H1 (cell line): ENCODE data around the gene PCBP4. TPM values are rescaled to one million over a fixed set of nuclear protein-coding genes. Genes with fewer than 3 reads are reported as not detected.
"Not testable (repeated sequence)": the region's sequence is repeated elsewhere in the genome, so short reads cannot be mapped to it uniquely, and the experiment has no call there.

Source experiments
- CTCF ChIA-PET: fragments of 300-600 bp; sonication (Branson Sonifier 250); formaldehyde crosslinking; loops from one replicate; lab custom pipeline; 2021; ENCODE audit not compliant: partially characterized antibody; lab: Charles Lee
- POLR2A ChIA-PET: fragments of 300-600 bp; sonication (Branson Sonifier 250); formaldehyde crosslinking; loops from one replicate; lab custom pipeline; 2021; ENCODE audit warnings: inconsistent platforms; ENCODE audit not compliant: partially characterized antibody; lab: Charles Lee
- DNase-seq, 2 experiments: peaks; one replicate each; pipeline versions ENCODE4 v3.0.0 to v3.0.0-alpha.2; 2010 to 2022; ENCODE audit warnings: low spot score in 2 of 2, low read depth in 1 of 2, mixed read lengths in 1 of 2
- FAIRE-seq: peaks from 2 replicates; lab custom pipeline; 2011; peaks lifted over from hg19 to GRCh38; lab: Jason Lieb, UNC
- H2AFZ ChIP-seq: 2 replicates; pipeline ENCODE4 v1.8.1; 2012; ENCODE audit warnings: low read length, inconsistent platforms
- H2AK5ac ChIP-seq: 2 replicates; pipeline ENCODE4 v1.6.1; 2013; ENCODE audit warnings: low read depth, low read length
- H2BK120ac ChIP-seq: replicated peaks from 2 replicates; pipeline ENCODE3; 2013; ENCODE audit warnings: low read depth, low read length, inconsistent platforms
- H2BK12ac ChIP-seq: 2 replicates; pipeline ENCODE4 v1.6.1; 2013; ENCODE audit warnings: low read depth, low read length
- H2BK15ac ChIP-seq: 2 replicates; pipeline ENCODE4 v1.6.1; 2013; ENCODE audit warnings: low read length
- H2BK20ac ChIP-seq: 2 replicates; pipeline ENCODE4 v1.6.1; 2013; ENCODE audit warnings: low read length
- H2BK5ac ChIP-seq: 2 replicates; pipeline ENCODE4 v1.6.1; 2013; ENCODE audit warnings: low read depth, low read length
- H3K14ac ChIP-seq: 2 replicates; pipeline ENCODE4 v1.6.1; 2013; ENCODE audit warnings: inconsistent platforms; ENCODE audit not compliant: insufficient read length
- H3K18ac ChIP-seq: 2 replicates; pipeline ENCODE4 v1.6.1; 2013; ENCODE audit warnings: low read length; ENCODE audit errors: extremely low read depth
- H3K23ac ChIP-seq: 2 replicates; pipeline ENCODE4 v1.6.1; 2013; ENCODE audit warnings: inconsistent platforms; ENCODE audit not compliant: insufficient read length
- H3K23me2 ChIP-seq: 2 replicates; pipeline ENCODE4 v1.6.1; 2013; ENCODE audit warnings: low read depth, low read length
- H3K27ac ChIP-seq: 2 replicates; pipeline ENCODE4 v1.6.1; 2011; ENCODE audit warnings: low read depth, low read length, inconsistent platforms
- H3K27me3 ChIP-seq, 4 experiments: replicated peaks in 1 of 4; 1 replicate in 1 of 4; 2 replicates in 3 of 4; pipeline versions ENCODE4 v1.6.1 to v1.8.1; 2011 to 2013; ENCODE audit warnings: low read length in 3 of 4, mild to moderate bottlenecking in 3 of 4, inconsistent platforms in 2 of 4, mixed read lengths in 2 of 4, moderate library complexity in 1 of 4; ENCODE audit not compliant: control insufficient read depth in 3 of 4, insufficient read depth in 3 of 4; ENCODE audit errors: extremely low read depth in 1 of 4
- H3K36me3 ChIP-seq, 4 experiments: 2 replicates each; pipeline versions ENCODE4 v1.6.1 to v1.8.1; 2011 to 2013; ENCODE audit warnings: mild to moderate bottlenecking in 4 of 4, low read length in 3 of 4, moderate library complexity in 2 of 4, control low read depth in 1 of 4, inconsistent platforms in 1 of 4; ENCODE audit not compliant: insufficient read depth in 4 of 4, control insufficient read depth in 2 of 4
- H3K4ac ChIP-seq: replicated peaks from 2 replicates; pipeline ENCODE3; 2013; ENCODE audit warnings: low read length, low read depth, mixed read lengths, inconsistent platforms; ENCODE audit not compliant: insufficient read length
- H3K4me1 ChIP-seq, 4 experiments: replicated peaks in 1 of 4; 1 replicate in 1 of 4; 2 replicates in 3 of 4; pipeline versions ENCODE4 v1.6.1 to v1.8.1; 2011 to 2013; ENCODE audit warnings: low read length in 3 of 4, inconsistent platforms in 2 of 4, mixed read lengths in 1 of 4; ENCODE audit not compliant: insufficient read depth in 4 of 4, control insufficient read depth in 3 of 4
- H3K4me2 ChIP-seq, 2 experiments: 2 replicates each; pipeline versions ENCODE4 v1.6.1 to v1.8.1; 2011 to 2013; ENCODE audit warnings: low read depth in 2 of 2, low read length in 2 of 2, control low read depth in 1 of 2, inconsistent platforms in 1 of 2, mild to moderate bottlenecking in 1 of 2; ENCODE audit not compliant: insufficient read depth in 1 of 2
- H3K4me3 ChIP-seq, 4 experiments: fragments of 200-600, 300-600 bp in 1 of 4; sonication (generic), shearing (Covaris generic), sonication (Bioruptor Twin) in 1 of 4; 2 replicates each; pipeline versions ENCODE4 v1.5.1 to v1.8.1; 2011 to 2016; ENCODE audit warnings: low read length in 4 of 4, low read depth in 3 of 4, control low read depth in 2 of 4, inconsistent platforms in 2 of 4, mild to moderate bottlenecking in 2 of 4, mixed read lengths in 1 of 4, moderate library complexity in 1 of 4; ENCODE audit not compliant: insufficient read depth in 2 of 4; ENCODE audit errors: extremely low read depth in 1 of 4
- H3K56ac ChIP-seq: replicated peaks from 2 replicates; pipeline ENCODE3; 2013; ENCODE audit warnings: low read depth, mild to moderate bottlenecking, mixed read lengths, low read length, inconsistent platforms; ENCODE audit not compliant: insufficient read length
- H3K79me1 ChIP-seq: 2 replicates; pipeline ENCODE4 v1.6.1; 2013; ENCODE audit warnings: low read depth, low read length, control low read depth
- H3K79me2 ChIP-seq, 2 experiments: 2 replicates each; pipeline versions ENCODE4 v1.6.1 to v1.8.1; 2012 to 2013; ENCODE audit warnings: low read length in 2 of 2, mild to moderate bottlenecking in 2 of 2, inconsistent platforms in 1 of 2; ENCODE audit not compliant: insufficient read depth in 2 of 2, control insufficient read depth in 1 of 2
- H3K9ac ChIP-seq, 4 experiments: replicated peaks in 1 of 4; 1 replicate in 1 of 4; 2 replicates in 3 of 4; pipeline versions ENCODE4 v1.6.1 to v1.8.1; 2011 to 2013; ENCODE audit warnings: low read depth in 3 of 4, low read length in 3 of 4, control low read depth in 2 of 4, mild to moderate bottlenecking in 2 of 4, moderate library complexity in 2 of 4, inconsistent platforms in 1 of 4; ENCODE audit errors: extremely low read depth in 1 of 4
- H3K9me3 ChIP-seq, 2 experiments: 2 replicates each; pipeline versions ENCODE4 v1.6.1 to v1.8.1; 2012 to 2013; ENCODE audit warnings: mild to moderate bottlenecking in 2 of 2, moderate library complexity in 2 of 2, control low read depth in 1 of 2, inconsistent platforms in 1 of 2, low read depth in 1 of 2, low read length in 1 of 2, mixed read lengths in 1 of 2; ENCODE audit not compliant: insufficient read depth in 2 of 2
- H4K20me1 ChIP-seq, 2 experiments: replicated peaks in 1 of 2; 2 replicates each; pipeline versions ENCODE3 to v1.8.1; 2011 to 2013; ENCODE audit warnings: inconsistent platforms in 2 of 2, low read length in 2 of 2, mild to moderate bottlenecking in 1 of 2; ENCODE audit not compliant: insufficient read depth in 2 of 2, control insufficient read depth in 1 of 2
- H4K5ac ChIP-seq: 2 replicates; pipeline ENCODE4 v1.6.1; 2013; ENCODE audit warnings: low read length, low read depth, mixed read lengths, inconsistent platforms; ENCODE audit not compliant: insufficient read length
- H4K8ac ChIP-seq: 2 replicates; pipeline ENCODE4 v1.8.0; 2013; ENCODE audit warnings: mild to moderate bottlenecking, moderate library complexity, low read length, inconsistent platforms; ENCODE audit not compliant: insufficient read depth; ENCODE audit errors: extremely low read depth
- H4K91ac ChIP-seq: replicated peaks from 2 replicates; pipeline ENCODE3; 2013; ENCODE audit warnings: low read length, mixed read lengths, inconsistent platforms; ENCODE audit not compliant: insufficient read length
- POLR2AphosphoS5 ChIP-seq: IDR thresholded peaks from 2 replicates; pipeline ENCODE4 v1.6.1; 2011; ENCODE audit warnings: low read depth, low read length
- WGBS, 2 experiments: shearing (Covaris generic) in 1 of 2; methylation state at CpG; one replicate each; pipeline versions ENCODE4 v1.1.6 to v1.1.7; 2013 to 2015; ENCODE audit warnings: low lambda C conversion rate in 2 of 2, mixed read lengths in 2 of 2, inconsistent platforms in 1 of 2, low coverage in 1 of 2, missing lambda C conversion rate in 1 of 2; ENCODE audit not compliant: insufficient replicate concordance in 2 of 2, insufficient coverage in 1 of 2, insufficient read length in 1 of 2; ENCODE audit errors: extremely low coverage in 1 of 2, missing lambda C conversion rate in 1 of 2; 5-methylcytosine and 5-hydroxymethylcytosine counted together
- polyA plus RNA-seq, 7 experiments: library from polyadenylated mRNA; depleted of rRNA in 3 of 7; stranded (reverse) in 5 of 7; unstranded in 2 of 7; fragments of >200 nt in 5 of 7; fragments of 200-250 nt in 2 of 7; gene quantifications; 1 replicate in 5 of 7; 2 replicates in 1 of 7; 4 replicates in 1 of 7; pipeline versions ENCODE4 v1.2.1 to v1.2.3, GENCODE V29; 2011 to 2013; ENCODE audit warnings: missing spikeins in 2 of 7, mixed read lengths in 2 of 7
- total RNA-seq: library from RNA; stranded (reverse); fragmentation: NEBNext Ultra II Directional; extraction: Animal tissue kit (Norgen Biotek cat#: 25700); gene quantifications from 2 replicates; pipeline ENCODE4 v1.2.1, GENCODE V29; 2021

PCBP4 gene
- total and polyA plus RNA-seq, 2 of the 8 experiments (the other 6 are each of a cell fraction or from before 2014, with no cell fraction given) = 16.4 to 34.1 TPM

DNA sequence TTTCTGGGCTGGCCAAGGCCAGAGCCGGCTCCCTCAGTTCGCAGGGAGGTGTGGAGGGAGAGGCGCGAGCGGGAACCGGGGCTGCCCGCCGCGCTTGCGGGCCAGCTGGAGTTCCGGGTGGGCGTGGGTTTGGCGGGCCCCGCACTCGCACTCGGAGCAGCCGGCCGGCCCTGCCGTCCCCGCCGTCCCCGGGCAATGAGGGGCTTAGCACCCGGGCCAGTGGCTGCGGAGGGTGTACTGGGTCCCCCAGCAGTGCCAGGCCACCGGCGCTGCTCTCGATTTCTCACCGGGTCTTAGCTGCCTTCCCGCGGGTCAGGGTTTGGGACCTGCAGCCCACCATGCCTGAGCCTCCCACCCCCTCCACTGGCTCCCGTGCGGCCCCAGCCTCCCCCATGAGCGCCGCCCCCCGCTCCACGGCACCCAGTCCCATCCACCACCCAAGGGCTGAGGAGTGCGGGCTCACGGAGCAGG lies 23.3 kb upstream of the PCBP4 start:
- not testable (repeated sequence) for H3K9me3 ChIP-seq, H3K23ac ChIP-seq, H4K8ac ChIP-seq, FAIRE-seq, H2AK5ac ChIP-seq, H3K4ac ChIP-seq, H2BK20ac ChIP-seq, H2BK5ac ChIP-seq, H4K5ac ChIP-seq, H3K27ac ChIP-seq, H3K56ac ChIP-seq, H3K23me2 ChIP-seq, H3K14ac ChIP-seq, H3K18ac ChIP-seq, H2BK120ac ChIP-seq, H2BK12ac ChIP-seq, H3K9ac ChIP-seq, H3K27me3 ChIP-seq, H3K4me2 ChIP-seq, H2AFZ ChIP-seq, H4K91ac ChIP-seq, H2BK15ac ChIP-seq, H4K20me1 ChIP-seq, H3K79me1 ChIP-seq, H3K4me3 ChIP-seq
- CTCF ChIA-PET = interaction anchor here (0.9 to 6.2 kb wide), 10 partner anchors 8 to 138 kb away, joined by 3 to 46 read pairs (median 6); partner anchors contain the start of genes ABHD14A, ABHD14B, ACY1 and DUSP7
- peak in 1 of 2 experiments; percentile 63 for DNase-seq
- POLR2A ChIA-PET = interaction anchor here (1.0 to 25.9 kb wide), 16 partner anchors 16 to 288 kb away, joined by 3 to 923 read pairs (median 4); partner anchors contain the start of genes ABHD14A, ABHD14B, ACY1 and GPR62
- WGBS, 2 experiments = 90% methylated on average over 29 of the region's 38 CpGs; no CpG with 5 or more reads in 1 of the 2 experiments
- Histone ChIP-seq H3K4me1 (peaks cover 4 to 17% (median 7%) of the 10 kb centered on the region in 4 experiments; a peak in 5 of 7 replicates), H3K79me2 (peaks cover 0 to 16% of the 10 kb centered on the region in 2 experiments; a peak in 3 of 4 replicates), H3K36me3 (peaks cover 17 to 39% (median 28%) of the 10 kb centered on the region in 4 experiments)
- peak; percentile 29; the same call in 1 of the 2 replicates for TF ChIP-seq POLR2AphosphoS5
